CD4-positive, alpha-beta T cell treated with Interleukin-2 at 100 ng/mL for 4 hours (primary cell): ENCODE results near the gene NSA2.

Experiments used
- DNase-seq: peaks from one replicate; pipeline ENCODE4 v3.0.0-alpha.2; 2020; ENCODE audit warnings: low spot score

NSA2 gene

GRCh38 chr5:74816875-74817274, 49.8 kb downstream of the NSA2 start:
- DNase-seq, result no peak

GRCh38 chr5:74822288-74822687, 55.2 kb downstream of the NSA2 start:
- DNase-seq, result no peak

- no peak for DNase-seq
Observed at GRCh38 chr5:74829413-74829812, 62.4 kb downstream of the NSA2 start.
